Skin of body (tissue), 2 donors: Measurements from ENCODE around the gene FGFR4. TPM values are rescaled to one million over a fixed set of nuclear protein-coding genes. Genes with fewer than 3 reads are reported as not detected.

Source experiments
- DNase-seq: peaks from one replicate; lab custom pipeline; 2025; lab: John Stamatoyannopoulos, UW
- total RNA-seq: library from RNA; depleted of rRNA; stranded (reverse); fragments of >200 nt; gene quantifications from one replicate; pipeline ENCODE4 v1.2.3, GENCODE V29; 2014

Gene FGFR4
- total RNA-seq, 1 donor from 2014 or later: 6.4 TPM

- DNase-seq: no peak
These were observed 2.5 kb upstream of the FGFR4 start for GRCh38 chr5:177084175-177084574.

GRCh38 chr5:177085985-177086653, 596 bp upstream of the FGFR4 start:
- no peak for DNase-seq

GRCh38 chr5:177087398-177088005, 787 bp downstream of the FGFR4 start:
- DNase-seq: no peak

GRCh38 chr5:177089127-177089526, 2.4 kb downstream of the FGFR4 start:
- DNase-seq: no peak

DNA sequence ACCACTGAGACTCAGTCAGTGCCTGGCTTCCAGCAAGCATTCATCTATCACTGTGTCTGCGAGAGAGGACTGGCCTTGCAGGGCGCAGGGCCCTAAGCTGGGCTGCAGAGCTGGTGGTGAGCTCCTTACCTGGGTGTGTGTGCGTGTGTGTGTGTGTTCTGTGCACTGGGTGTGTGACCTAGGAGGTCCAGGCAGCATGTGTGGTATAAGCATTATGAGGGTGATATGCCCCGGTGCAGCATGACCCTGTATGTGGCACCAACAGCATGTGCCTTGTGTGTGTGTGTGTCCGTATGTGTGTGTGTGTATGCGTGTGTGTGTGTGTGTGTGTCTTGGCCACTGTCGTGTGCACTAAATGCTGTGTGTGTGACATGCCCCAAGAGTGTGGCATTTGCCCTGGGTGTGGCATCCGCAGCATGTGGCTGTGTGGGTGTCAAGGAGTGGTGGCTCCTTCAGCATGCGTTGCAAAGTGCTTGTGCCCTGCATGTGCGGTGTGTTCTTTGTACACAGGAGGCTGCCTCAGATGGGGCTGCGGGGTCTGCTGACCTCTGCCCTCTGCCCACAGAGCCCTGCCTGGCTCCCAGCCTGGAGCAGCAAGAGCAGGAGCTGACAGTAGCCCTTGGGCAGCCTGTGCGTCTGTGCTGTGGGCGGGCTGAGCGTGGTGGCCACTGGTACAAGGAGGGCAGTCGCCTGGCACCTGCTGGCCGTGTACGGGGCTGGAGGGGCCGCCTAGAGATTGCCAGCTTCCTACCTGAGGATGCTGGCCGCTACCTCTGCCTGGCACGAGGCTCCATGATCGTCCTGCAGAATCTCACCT, 3.3 kb downstream of the FGFR4 start:
- no peak for DNase-seq

DNA sequence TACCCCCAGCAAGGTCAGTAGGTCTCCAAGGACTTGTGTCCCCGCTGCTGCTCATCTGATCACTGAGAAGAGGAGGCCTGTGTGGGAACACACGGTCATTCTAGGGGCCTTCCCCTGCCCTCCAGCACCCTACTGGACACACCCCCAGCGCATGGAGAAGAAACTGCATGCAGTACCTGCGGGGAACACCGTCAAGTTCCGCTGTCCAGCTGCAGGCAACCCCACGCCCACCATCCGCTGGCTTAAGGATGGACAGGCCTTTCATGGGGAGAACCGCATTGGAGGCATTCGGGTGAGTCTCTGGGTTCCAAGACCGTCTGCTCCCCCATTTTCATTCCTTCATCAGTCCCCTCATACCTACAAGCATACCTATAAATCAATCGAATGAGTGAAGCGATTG, 4.1 kb downstream of the FGFR4 start:
- no peak for DNase-seq

GRCh38 chr5:177091232-177091631, 4.5 kb downstream of the FGFR4 start:
- DNase-seq: no peak

DNA sequence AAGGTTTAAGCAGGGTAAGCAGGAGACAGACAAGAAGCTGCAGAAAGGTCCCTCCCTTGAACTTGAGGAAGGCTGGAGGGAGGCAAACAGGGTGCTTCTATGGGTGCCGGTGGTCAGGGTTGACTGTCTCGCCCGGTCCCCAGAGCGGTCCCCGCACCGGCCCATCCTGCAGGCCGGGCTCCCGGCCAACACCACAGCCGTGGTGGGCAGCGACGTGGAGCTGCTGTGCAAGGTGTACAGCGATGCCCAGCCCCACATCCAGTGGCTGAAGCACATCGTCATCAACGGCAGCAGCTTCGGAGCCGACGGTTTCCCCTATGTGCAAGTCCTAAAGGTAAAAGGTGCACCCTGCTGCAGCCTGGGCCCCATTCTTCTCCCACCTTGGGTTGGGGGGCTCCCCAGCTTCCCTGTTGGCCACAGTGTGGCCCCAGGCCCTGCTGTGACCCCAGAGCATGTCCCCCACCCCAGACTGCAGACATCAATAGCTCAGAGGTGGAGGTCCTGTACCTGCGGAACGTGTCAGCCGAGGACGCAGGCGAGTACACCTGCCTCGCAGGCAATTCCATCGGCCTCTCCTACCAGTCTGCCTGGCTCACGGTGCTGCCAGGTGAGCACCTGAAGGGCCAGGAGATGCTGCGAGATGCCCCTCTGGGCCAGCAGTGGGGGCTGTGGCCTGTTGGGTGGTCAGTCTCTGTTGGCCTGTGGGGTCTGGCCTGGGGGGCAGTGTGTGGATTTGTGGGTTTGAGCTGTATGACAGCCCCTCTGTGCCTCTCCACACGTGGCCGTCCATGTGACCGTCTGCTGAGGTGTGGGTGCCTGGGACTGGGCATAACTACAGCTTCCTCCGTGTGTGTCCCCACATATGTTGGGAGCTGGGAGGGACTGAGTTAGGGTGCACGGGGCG, 5.7 kb downstream of the FGFR4 start:
- no peak for DNase-seq

GRCh38 chr5:177093082-177093712, 6.5 kb downstream of the FGFR4 start:
- no peak for DNase-seq

- no peak for DNase-seq
These were observed 7.1 kb downstream of the FGFR4 start for GRCh38 chr5:177093803-177094202.

GRCh38 chr5:177094224-177095087, 7.7 kb downstream of the FGFR4 start:
- DNase-seq: no peak

DNA sequence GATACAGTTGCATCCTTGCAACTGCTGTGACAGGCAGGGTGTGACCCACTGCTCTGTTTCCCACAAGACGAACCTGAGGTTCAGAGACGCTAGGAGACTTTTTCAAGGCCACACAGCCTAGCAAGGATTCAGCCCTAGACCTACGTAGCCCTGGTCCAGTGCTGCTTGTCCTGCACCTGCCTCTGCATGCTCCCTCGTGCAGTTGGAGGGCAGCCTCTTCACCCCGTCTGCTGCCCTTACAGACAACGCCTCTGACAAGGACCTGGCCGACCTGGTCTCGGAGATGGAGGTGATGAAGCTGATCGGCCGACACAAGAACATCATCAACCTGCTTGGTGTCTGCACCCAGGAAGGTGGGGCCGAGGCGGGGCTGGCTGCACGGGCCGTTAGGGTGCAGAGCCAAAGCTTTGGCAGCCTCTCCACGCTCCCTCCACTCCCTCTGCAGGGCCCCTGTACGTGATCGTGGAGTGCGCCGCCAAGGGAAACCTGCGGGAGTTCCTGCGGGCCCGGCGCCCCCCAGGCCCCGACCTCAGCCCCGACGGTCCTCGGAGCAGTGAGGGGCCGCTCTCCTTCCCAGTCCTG, 8.5 kb downstream of the FGFR4 start:
- no peak for DNase-seq

- no peak for DNase-seq
These were observed 9.7 kb downstream of the FGFR4 start for GRCh38 chr5:177096162-177097015.

- no peak for DNase-seq
These were observed 10.6 kb downstream of the FGFR4 start for GRCh38 chr5:177097016-177097985.

GRCh38 chr5:177098120-177098469, 11.4 kb downstream of the FGFR4 start:
- no peak for DNase-seq

DNA sequence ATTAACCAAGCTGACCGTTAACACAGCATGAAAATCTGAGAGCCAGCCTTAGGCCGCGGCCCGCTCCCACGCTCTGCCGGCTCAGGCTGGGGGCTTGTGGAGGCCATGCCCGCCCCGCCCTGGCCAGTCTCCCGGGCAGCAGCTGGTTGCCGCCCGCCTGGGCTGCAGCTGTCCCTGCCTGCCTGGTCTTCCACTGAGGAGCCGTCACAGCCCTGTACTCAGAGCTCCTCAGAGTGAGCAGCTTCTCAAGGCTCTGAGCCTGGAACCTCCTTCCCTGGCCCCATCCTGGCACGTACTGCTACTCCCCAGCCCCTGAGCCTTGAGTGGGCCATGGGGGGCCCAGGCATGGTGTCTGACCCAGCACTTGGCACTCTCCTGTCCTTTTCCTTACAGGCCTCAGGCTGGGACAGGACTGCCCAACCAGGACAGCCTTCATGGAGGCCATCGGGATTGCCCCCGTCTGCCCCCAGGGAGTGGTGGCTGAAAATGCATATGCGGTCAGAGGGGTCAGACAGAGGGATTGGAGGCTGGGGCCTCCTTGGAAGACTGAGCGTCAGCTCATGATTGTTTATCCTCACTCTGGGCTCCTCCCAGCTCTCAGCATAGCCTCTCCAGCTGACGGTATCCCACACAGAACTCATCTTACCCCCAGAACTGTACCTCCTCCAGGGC, 11.9 kb downstream of the FGFR4 start:
- no peak for DNase-seq
